GM10266 (cell line): ENCODE data around the gene MATCAP1.
A peak's percentile ranks its signal among the peaks of the same experiment; 100 is the strongest.

ENCODE experiments used
- DNase-seq: peaks from one replicate; pipeline ENCODE4 v3.0.0; 2012; ENCODE audit errors: extremely low spot score
- CTCF ChIP-seq: IDR thresholded peaks from 2 replicates; pipeline ENCODE4 v1.5.1; 2012; ENCODE audit warnings: mild to moderate bottlenecking, low read depth; ENCODE audit not compliant: control insufficient read depth, insufficient read depth; ENCODE audit errors: missing control alignments

Gene MATCAP1

GRCh38 chr16:67177743-67178699 lies 5.7 kb downstream of the MATCAP1 start:
- DNase-seq = no peak
- no peak for TF ChIP-seq CTCF

GRCh38 chr16:67176662-67177061 lies 7.1 kb downstream of the MATCAP1 start:
- TF ChIP-seq CTCF = no peak

DNA sequence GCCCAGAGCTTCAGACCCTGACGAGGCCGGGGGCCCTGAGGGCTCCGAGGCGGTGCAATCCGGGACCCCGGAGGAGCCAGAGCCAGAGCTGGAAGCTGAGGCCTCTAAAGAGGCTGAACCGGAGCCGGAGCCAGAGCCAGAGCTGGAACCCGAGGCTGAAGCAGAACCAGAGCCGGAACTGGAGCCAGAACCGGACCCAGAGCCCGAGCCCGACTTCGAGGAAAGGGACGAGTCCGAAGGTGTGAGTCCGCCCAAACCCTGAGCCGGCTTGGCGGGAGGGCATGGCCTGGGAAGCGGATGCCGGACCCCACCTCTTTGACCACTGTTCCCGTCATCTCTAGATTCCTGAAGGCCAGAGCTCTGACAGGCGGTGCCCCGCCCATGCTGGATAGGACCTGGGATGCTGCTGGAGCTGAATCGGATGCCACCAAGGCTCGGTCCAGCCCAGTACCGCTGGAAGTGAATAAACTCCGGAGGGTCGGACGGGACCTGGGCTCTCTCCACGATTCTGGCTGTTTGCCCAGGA lies 9.0 kb downstream of the MATCAP1 start:
- no peak for DNase-seq
- TF ChIP-seq CTCF = no peak

More at GRCh38 chr16:67176662-67177061, 7.1 kb downstream of the MATCAP1 start:
- no peak for DNase-seq

DNA sequence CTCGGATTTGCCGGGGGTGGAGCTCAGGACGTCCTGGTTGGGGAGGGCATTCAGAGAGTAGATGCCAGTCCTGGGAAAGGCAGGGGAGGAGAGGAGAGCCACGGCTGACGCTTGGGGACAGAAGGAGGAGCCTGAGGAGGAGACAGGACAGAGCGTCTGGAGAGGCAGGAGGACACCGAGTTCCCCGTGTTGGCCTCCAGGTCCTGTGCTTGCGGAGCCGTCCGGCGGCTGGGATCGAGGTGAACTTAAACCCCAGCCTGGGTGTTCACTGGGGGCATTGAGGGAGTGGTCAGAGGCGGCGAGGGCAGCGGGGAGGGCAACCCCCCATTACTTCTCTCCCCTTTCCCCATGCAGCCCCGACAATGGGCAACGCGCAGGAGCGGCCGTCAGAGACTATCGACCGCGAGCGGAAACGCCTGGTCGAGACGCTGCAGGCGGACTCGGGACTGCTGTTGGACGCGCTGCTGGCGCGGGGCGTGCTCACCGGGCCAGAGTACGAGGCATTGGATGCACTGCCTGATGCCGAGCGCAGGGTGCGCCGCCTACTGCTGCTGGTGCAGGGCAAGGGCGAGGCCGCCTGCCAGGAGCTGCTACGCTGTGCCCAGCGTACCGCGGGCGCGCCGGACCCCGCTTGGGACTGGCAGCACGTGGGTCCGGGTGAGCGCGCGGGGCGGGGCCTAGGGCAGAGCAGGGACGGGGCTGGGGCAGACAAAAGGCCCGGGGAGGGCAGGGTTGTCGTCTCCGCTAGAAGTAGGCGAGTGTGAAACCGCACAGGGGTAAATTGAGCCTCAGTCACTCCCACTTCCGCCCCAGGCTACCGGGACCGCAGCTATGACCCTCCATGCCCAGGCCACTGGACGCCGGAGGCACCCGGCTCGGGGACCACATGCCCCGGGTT lies 9.7 kb downstream of the MATCAP1 start:
- peak; percentile 29 for TF ChIP-seq CTCF
- DNase-seq = peak; percentile 79

DNA sequence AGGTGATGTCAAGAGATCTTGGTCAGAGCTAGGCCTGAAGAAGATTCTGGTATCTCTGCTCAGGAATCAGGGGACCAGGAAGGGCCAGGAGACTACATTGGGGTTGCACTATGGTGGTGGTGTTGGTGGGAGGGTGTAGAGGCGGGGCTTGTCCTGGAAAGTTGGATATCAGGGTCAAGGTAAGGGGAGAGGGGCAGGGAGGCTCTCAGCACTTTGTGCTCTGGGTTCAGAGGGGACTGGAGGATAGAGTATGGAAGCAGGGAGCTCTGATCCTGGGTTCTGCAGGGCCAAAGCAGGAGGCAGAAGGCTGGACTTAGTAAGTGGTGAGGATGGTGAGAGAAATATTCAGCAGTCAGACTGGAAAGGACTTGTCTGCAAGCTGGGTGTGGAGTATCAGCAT lies 10.4 kb downstream of the MATCAP1 start:
- TF ChIP-seq CTCF = no peak
- DNase-seq = no peak

DNA sequence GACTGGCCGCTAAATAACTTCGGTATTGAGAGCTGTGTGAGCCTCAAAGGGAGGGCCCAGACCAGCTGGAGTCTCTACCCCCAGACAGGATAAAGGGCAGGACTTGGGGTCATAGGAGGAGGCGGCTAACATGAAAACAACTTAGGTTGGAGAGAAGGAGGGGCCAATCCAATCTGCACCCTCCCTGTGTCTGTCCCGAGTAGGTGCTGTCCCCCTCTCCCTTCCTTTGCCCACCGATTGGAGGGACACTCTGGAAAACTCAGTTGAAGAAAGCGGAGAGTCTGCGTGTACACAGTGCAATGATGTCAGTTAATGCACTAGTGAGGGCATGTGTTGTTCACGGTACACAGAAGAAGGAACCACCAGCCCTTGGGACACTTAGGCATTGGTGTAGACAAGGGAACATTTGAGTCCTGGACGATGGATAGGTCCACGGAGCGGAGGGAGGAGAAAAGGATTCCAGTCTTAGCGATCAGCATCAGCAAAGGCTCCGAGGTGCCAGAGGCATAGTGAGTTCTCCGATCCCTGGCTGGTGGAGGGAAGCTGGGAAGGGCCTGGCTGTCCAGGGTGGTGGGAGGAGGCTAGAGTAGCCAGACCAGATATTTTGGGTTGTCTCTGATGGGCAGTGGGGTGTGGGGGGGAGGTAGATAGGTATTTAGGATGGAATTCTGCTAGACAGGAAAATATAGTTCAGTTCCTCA lies 12.7 kb downstream of the MATCAP1 start:
- no peak for TF ChIP-seq CTCF
- no peak for DNase-seq
